ENCODE data around the gene HDAC3. TPM values are rescaled to one million over a fixed set of nuclear protein-coding genes. Genes with fewer than 3 reads are reported as not detected.
A peak's percentile ranks its signal among the peaks of the same experiment; 100 is the strongest.

HDAC3 gene
- total RNA-seq, 3 donors from 2014 or later = 66.1 to 73.8 (median 71.7) TPM

DNA sequence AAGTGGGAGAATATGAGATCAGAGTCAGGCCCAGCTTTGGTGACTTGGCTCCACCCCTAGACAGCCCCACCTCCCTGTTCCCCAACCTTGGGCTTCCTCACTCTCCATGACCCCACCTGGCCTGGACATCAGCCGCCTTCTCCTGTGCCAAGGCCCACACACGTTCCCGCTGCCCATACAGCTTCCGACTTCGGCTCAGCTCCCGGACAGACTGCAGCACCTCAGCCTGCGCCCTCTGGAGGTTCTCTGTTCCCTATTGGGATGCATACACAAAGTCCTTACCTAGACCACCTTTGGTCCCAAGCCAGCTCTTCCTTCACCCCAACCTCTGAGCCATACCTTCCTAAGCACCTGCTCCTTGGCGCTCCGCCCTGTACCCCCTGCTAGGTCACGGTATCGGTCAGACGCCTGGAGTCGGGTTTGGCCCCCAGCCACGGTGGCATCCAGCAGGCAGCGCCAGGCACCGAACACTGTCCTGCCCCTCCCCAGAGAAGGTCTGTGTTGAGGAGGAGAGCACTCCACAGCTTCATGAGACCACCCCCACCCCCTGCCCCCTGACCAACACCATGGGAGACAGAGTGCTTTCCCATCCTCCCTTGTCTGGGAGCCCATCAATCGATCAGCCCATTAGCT lies 12.5 kb upstream of the HDAC3 start:
- Mint-ChIP-seq H3K36me3 (ENCODE audit: insufficient read depth) (peaks cover 20% of the 10 kb centered on the region), H3K27me3 (ENCODE audit: low read depth) (no peaks in the 10 kb centered on the region), H3K4me3 (peak overlapping the region; percentile 62), H3K9me3 (no peaks in the 10 kb centered on the region), H3K4me1 (ENCODE audit: low read depth) (peaks cover 36% of the 10 kb centered on the region)
- no peak for DNase-seq
- ATAC-seq = no peak

DNA sequence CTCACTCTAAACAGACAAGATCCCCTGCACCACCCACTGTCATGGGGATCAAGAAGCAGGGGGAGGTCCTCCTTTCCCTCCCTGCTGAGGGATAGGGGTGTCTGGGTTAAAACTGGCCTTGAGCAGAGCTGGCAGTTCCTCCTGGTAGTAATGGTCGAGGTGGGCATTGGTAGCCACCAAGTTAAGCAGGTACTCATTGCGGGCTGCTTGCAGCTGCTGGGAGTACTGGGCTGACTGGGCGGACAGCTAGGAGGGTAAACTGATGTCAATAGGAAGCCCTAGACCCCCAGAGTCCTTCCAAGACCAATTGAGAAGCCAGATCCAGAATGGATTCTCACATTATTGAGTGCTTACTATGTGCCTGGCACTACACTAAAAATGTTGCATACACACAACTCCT lies 11.2 kb upstream of the HDAC3 start:
- Mint-ChIP-seq H3K4me3 (no peak overlapping the region), H3K4me1 (ENCODE audit: low read depth) (peaks cover 36% of the 10 kb centered on the region), H3K27me3 (ENCODE audit: low read depth) (no peaks in the 10 kb centered on the region), H3K9me3 (no peaks in the 10 kb centered on the region), H3K36me3 (ENCODE audit: insufficient read depth) (peaks cover 20% of the 10 kb centered on the region)
- ATAC-seq (no peak), DNase-seq (no peak)

GRCh38 chr5:141647242-141647641 lies 10.6 kb upstream of the HDAC3 start:
- DNase-seq = no peak
- Mint-ChIP-seq H3K4me3 (no peak overlapping the region), H3K36me3 (ENCODE audit: insufficient read depth) (peaks cover 20% of the 10 kb centered on the region), H3K4me1 (ENCODE audit: low read depth) (peaks cover 30% of the 10 kb centered on the region), H3K9me3 (no peaks in the 10 kb centered on the region), H3K27me3 (ENCODE audit: low read depth) (no peaks in the 10 kb centered on the region)
- no peak for ATAC-seq

- no peak for DNase-seq
- H3K27me3 Mint-ChIP-seq (ENCODE audit: low read depth) = no peaks in the 10 kb centered on the region
- H3K4me1 Mint-ChIP-seq (ENCODE audit: low read depth) = peaks cover 31% of the 10 kb centered on the region
- peaks cover 21% of the 10 kb centered on the region for H3K36me3 Mint-ChIP-seq (ENCODE audit: insufficient read depth)
- H3K9me3 Mint-ChIP-seq = no peaks in the 10 kb centered on the region
- no peak for ATAC-seq
- no peak overlapping the region for H3K4me3 Mint-ChIP-seq
Observed at GRCh38 chr5:141646026-141646425, 9.4 kb upstream of the HDAC3 start.

DNA sequence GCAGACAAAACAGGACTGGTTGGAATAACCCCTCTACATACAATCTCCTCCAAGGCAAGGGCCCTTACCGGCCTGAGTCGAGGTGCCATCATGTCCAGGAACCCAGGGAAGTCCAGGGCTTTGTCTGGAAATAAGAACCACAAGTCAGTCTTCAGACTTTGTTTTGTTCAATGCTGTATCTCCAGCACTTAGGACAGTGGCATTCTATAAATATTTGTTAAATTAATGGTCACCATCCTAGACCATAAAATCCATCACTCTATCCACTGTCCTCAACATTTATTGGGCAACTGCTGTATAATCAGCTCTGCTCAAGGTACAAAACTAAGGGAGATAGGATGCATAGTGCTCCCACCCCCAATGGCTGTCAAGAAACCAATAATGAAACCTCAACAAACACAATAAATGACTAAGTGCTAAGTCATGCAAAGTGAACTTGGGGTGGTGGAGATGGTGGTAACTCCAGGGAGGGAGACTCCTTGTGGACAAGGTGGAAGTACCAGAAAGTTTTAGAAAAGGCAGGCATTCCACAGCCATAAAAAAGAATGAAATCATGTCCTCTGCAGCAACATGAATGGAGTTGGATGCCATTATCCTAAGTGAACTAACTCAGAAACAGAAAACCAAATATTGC lies 5.1 kb upstream of the HDAC3 start:
- H3K4me3 Mint-ChIP-seq = no peak overlapping the region
- no peaks in the 10 kb centered on the region for H3K27me3 Mint-ChIP-seq (ENCODE audit: low read depth)
- peaks cover 23% of the 10 kb centered on the region for H3K36me3 Mint-ChIP-seq (ENCODE audit: insufficient read depth)
- no peak for DNase-seq
- peak; percentile 56 to 60 for ATAC-seq
- peaks cover 19% of the 10 kb centered on the region for H3K4me1 Mint-ChIP-seq (ENCODE audit: low read depth)
- no peaks in the 10 kb centered on the region for H3K9me3 Mint-ChIP-seq

DNA sequence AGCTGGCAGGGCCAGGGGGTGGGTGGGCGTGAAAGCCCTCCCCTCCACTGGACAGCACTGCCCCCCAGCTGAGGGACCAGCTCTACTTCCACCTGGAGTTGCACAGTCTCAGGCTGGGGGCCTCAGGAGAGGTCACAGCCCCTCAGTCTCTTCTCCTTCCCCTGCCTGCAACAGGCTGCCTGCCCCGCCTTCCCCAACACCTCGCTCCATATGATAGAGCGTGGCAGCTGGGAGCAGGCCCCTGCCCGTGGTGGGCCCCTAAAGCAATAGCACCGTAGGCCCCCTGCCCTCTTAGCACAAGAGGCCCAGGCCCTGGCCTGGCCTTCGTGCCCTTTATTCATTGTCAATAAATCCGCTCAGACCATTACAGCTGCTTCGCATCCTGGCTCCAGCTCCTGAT lies 4.0 kb upstream of the HDAC3 start:
- H3K9me3 Mint-ChIP-seq = no peaks in the 10 kb centered on the region
- peaks cover 15% of the 10 kb centered on the region for H3K36me3 Mint-ChIP-seq (ENCODE audit: insufficient read depth)

DNA sequence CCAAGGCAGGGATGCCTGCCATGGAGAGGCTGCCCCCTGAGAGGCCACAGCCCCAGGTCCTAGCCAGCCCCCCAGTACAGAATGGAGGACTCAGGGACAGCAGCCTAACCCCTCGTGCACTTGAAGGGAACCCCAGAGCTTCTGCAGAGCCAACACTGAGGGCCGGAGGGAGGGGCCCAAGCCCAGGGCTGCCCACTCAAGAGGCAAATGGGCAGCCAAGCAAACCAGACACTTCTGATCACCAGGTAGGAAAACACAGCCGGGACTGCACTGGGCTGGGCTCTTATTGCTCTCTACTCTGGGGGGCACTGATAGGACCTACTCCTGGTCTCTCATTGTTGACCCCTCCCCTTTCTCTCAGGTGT lies 3.4 kb upstream of the HDAC3 start:
- ATAC-seq (no peak), DNase-seq (no peak)
- Mint-ChIP-seq H3K27me3 (ENCODE audit: low read depth) (peaks cover 1% of the 10 kb centered on the region), H3K9me3 (no peaks in the 10 kb centered on the region), H3K4me3 (no peak overlapping the region), H3K4me1 (ENCODE audit: low read depth) (peaks cover 31% of the 10 kb centered on the region), H3K36me3 (ENCODE audit: insufficient read depth) (peaks cover 11% of the 10 kb centered on the region)

More for the DNA sequence above, 4.0 kb upstream of the HDAC3 start:
- Mint-ChIP-seq H3K27me3 (ENCODE audit: low read depth) (peaks cover 1% of the 10 kb centered on the region), H3K4me1 (ENCODE audit: low read depth) (peaks cover 26% of the 10 kb centered on the region), H3K4me3 (no peak overlapping the region)
- no peak for DNase-seq
- no peak for ATAC-seq

DNA sequence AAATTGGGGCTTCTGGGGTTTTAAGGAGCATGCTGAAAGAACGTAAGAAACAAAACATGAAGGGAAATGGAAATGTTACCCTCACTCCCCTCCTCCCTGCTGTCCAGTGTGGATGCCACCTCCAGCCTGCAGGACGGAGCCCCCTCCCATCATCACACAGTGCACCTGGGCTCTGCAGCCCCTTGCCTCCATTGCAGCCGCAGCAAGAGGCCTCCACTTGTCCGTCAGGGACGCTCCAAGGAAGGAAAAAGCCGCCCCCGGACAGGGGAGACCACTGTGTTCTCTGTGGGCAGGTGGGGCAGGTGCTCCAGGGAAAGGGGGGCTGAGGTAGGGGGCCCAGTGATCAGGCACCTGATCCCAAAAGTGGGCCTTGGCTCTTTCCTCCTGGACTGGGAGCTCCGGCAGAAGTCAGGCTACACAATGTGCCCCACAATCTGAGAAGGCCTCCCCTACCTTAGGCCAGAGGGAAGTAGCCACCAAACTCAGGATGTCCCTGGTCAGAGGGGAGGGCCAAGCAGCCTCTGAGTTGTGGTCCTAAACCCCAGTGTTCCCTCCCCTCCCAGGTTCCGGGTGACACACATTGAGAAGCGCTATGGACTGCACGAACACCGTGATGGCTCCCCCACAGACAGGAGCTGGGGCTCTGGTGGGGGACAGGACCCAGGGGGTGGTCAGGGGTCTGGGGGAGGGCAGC lies 2.9 kb upstream of the HDAC3 start:
- Mint-ChIP-seq H3K36me3 (ENCODE audit: insufficient read depth) (peaks cover 7% of the 10 kb centered on the region), H3K4me1 (ENCODE audit: low read depth) (peaks cover 35% of the 10 kb centered on the region), H3K27me3 (ENCODE audit: low read depth) (peaks cover 1% of the 10 kb centered on the region), H3K9me3 (no peaks in the 10 kb centered on the region), H3K4me3 (no peak overlapping the region)
- DNase-seq (no peak), ATAC-seq (no peak)

- Mint-ChIP-seq H3K4me3 (peak overlapping the region; percentile 92), H3K4me1 (ENCODE audit: low read depth) (peaks cover 41% of the 10 kb centered on the region), H3K27me3 (ENCODE audit: low read depth) (peaks cover 1% of the 10 kb centered on the region), H3K9me3 (no peaks in the 10 kb centered on the region), H3K36me3 (ENCODE audit: insufficient read depth) (peaks cover 10% of the 10 kb centered on the region)
- no peak for DNase-seq
- ATAC-seq = no peak
Observed at GRCh38 chr5:141638771-141639170, 2.1 kb upstream of the HDAC3 start.

GRCh38 chr5:141637767-141638419 lies 1.2 kb upstream of the HDAC3 start:
- Mint-ChIP-seq H3K4me1 (ENCODE audit: low read depth) (peaks cover 43% of the 10 kb centered on the region), H3K4me3 (peak overlapping the region; percentile 92), H3K36me3 (ENCODE audit: insufficient read depth) (peaks cover 13% of the 10 kb centered on the region), H3K27me3 (ENCODE audit: low read depth) (peaks cover 1% of the 10 kb centered on the region), H3K9me3 (no peaks in the 10 kb centered on the region)
- peak; percentile 23 to 29 for ATAC-seq
- peak; percentile 48 for DNase-seq

- Mint-ChIP-seq H3K4me1 (ENCODE audit: low read depth) (peaks cover 46% of the 10 kb centered on the region), H3K4me3 (peak overlapping the region; percentile 92), H3K36me3 (ENCODE audit: insufficient read depth) (peaks cover 13% of the 10 kb centered on the region)
Observed at GRCh38 chr5:141637123-141637766, 596 bp upstream of the HDAC3 start.

GRCh38 chr5:141636106-141636412 lies 590 bp downstream of the HDAC3 start:
- H3K9me3 Mint-ChIP-seq = no peaks in the 10 kb centered on the region
- H3K36me3 Mint-ChIP-seq (ENCODE audit: insufficient read depth) = peaks cover 14% of the 10 kb centered on the region
- no peak for ATAC-seq
- H3K4me3 Mint-ChIP-seq = peak overlapping the region; percentile 92
- peaks cover 35% of the 10 kb centered on the region for H3K4me1 Mint-ChIP-seq (ENCODE audit: low read depth)
- H3K27me3 Mint-ChIP-seq (ENCODE audit: low read depth) = peaks cover 1% of the 10 kb centered on the region
- no peak for DNase-seq

More at GRCh38 chr5:141637123-141637766, 596 bp upstream of the HDAC3 start:
- Mint-ChIP-seq H3K9me3 (no peaks in the 10 kb centered on the region), H3K27me3 (ENCODE audit: low read depth) (peaks cover 1% of the 10 kb centered on the region)
- ATAC-seq = peak; percentile 67 to 69
- peak; percentile 41 for DNase-seq

GRCh38 chr5:141635646-141636045 lies 1.0 kb downstream of the HDAC3 start:
- peak overlapping the region; percentile 92 for H3K4me3 Mint-ChIP-seq
- no peaks in the 10 kb centered on the region for H3K9me3 Mint-ChIP-seq
- peaks cover 35% of the 10 kb centered on the region for H3K4me1 Mint-ChIP-seq (ENCODE audit: low read depth)
- DNase-seq = no peak
- peaks cover 10% of the 10 kb centered on the region for H3K36me3 Mint-ChIP-seq (ENCODE audit: insufficient read depth)
- ATAC-seq = no peak
- H3K27me3 Mint-ChIP-seq (ENCODE audit: low read depth) = peaks cover 1% of the 10 kb centered on the region

- no peak for DNase-seq
- peaks cover 11% of the 10 kb centered on the region for H3K36me3 Mint-ChIP-seq (ENCODE audit: insufficient read depth)
- no peak for ATAC-seq
- H3K4me1 Mint-ChIP-seq (ENCODE audit: low read depth) = peaks cover 35% of the 10 kb centered on the region
- peak overlapping the region; percentile 92 for H3K4me3 Mint-ChIP-seq
- peaks cover 1% of the 10 kb centered on the region for H3K27me3 Mint-ChIP-seq (ENCODE audit: low read depth)
- no peaks in the 10 kb centered on the region for H3K9me3 Mint-ChIP-seq
Observed at GRCh38 chr5:141634720-141635119, 1.9 kb downstream of the HDAC3 start.

Data from activated T-cell treated with anti-CD3 and anti-CD28 coated beads, Interleukin-2, amount 50 U/mL, for 4 hours (primary cell).